ENCODE measurements around the gene EFTUD2.

Gene EFTUD2

GRCh38 chr17:44804302-44805089 is 94.7 kb downstream of the EFTUD2 start:
- no peak for DNase-seq

GRCh38 chr17:44801880-44802279 is 97.4 kb downstream of the EFTUD2 start:
- DNase-seq: no peak

Measured in midbrain (tissue), 1 donor.